Measurements from ENCODE around the gene CD5L.

Gene CD5L

GRCh38 chr1:157798211-157798610 is 43.4 kb downstream of the CD5L start:
- no peak overlapping the region for H3K4me3 ChIP-seq (replicated peaks in 1 of 2; ENCODE audit: low read depth in 2 of 2, low read length in 2 of 2)
- no peak for TF ChIP-seq CTCF (IDR thresholded peaks at IDR 0.05; ENCODE audit: low read depth, low read length)
- no peak for DNase-seq (ENCODE audit: low read depth in 2 of 2)

GRCh38 chr1:157785248-157785647 is 56.4 kb downstream of the CD5L start:
- DNase-seq (ENCODE audit: low read depth in 2 of 2), result no peak
- H3K4me3 ChIP-seq (replicated peaks in 1 of 2; ENCODE audit: low read depth in 2 of 2, low read length in 2 of 2), result no peak overlapping the region
- no peak for TF ChIP-seq CTCF (IDR thresholded peaks at IDR 0.05; ENCODE audit: low read depth, low read length)

DNA sequence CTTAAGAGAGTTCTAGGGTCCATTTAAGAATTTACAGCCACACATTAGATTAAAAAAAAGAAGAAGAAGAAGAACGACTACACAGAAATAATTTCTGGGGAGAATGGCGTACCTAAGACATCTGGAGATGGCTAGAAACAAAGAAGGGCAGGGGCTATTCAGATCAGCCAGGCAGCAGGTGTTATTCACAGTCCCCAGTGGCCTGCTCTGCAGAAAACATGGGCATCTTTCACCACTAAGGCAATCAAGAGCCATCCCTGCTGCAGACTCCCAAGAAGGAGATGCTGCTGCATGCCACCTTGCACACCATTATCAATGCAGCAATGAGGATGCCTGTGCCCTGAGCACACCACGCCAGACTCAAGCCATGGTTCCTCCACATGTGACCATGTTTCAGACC is 56.8 kb downstream of the CD5L start:
- no peak for DNase-seq (ENCODE audit: low read depth in 2 of 2)
- TF ChIP-seq CTCF (IDR thresholded peaks at IDR 0.05; ENCODE audit: low read depth, low read length), result no peak
- no peak overlapping the region for H3K4me3 ChIP-seq (replicated peaks in 1 of 2; ENCODE audit: low read depth in 2 of 2, low read length in 2 of 2)

DNA sequence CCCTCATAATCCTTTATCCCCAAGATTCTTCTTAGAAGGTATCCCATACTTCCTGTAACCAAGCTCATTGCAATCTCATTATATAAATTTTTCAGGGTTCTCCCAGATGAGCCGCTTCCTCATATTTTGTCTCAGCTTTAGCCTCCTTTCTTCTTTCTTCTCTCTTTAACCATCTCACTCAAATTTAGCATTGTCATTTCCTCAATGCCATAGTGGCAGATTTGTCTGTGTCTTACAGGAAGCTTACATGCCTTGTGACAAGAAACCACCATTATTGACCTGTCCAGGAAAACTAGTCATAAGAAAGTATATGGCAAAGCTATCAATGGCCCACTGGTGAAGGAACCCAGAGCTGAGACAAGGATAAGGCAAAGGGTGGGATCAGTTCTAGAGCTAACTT is 58.7 kb downstream of the CD5L start:
- no peak for DNase-seq (ENCODE audit: low read depth in 2 of 2)
- no peak overlapping the region for H3K4me3 ChIP-seq (replicated peaks in 1 of 2; ENCODE audit: low read depth in 2 of 2, low read length in 2 of 2)
- no peak for TF ChIP-seq CTCF (IDR thresholded peaks at IDR 0.05; ENCODE audit: low read depth, low read length)

- no peak for TF ChIP-seq CTCF (IDR thresholded peaks at IDR 0.05; ENCODE audit: low read depth, low read length)
- DNase-seq (ENCODE audit: low read depth in 2 of 2), result no peak
- no peak overlapping the region for H3K4me3 ChIP-seq (replicated peaks in 1 of 2; ENCODE audit: low read depth in 2 of 2, low read length in 2 of 2)
Observed at GRCh38 chr1:157781048-157781447, 60.6 kb downstream of the CD5L start.
